Measurements from ENCODE around the gene JAKMIP1.

The JAKMIP1 gene

DNA sequence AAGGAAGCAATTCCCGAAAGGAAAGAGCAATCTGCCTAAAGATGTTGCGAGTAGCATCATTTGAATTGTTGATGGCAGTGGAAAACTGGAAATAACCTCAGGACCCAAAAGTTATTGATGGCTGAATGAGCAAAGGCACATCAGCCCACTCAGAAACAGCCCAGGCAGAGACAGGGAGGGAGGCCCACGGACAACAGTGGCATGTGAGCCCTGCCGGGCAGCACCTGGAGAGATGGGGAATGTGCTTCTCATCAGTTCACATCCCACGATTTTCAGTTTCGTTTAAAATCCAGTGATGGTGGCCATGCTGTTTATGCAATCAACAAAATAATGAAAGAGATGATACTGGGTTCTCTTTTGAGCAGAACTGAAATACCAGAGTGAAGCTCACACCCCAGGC, 80.0 kb downstream of the JAKMIP1 start:
- H3K27me3 ChIP-seq (ENCODE audit: insufficient read depth, poor library complexity, severe bottlenecking), result peaks cover 23% of the 10 kb centered on the region
- H3K36me3 ChIP-seq (ENCODE audit: low read depth), result no peaks in the 10 kb centered on the region
- TF ChIP-seq, protein P1, sequence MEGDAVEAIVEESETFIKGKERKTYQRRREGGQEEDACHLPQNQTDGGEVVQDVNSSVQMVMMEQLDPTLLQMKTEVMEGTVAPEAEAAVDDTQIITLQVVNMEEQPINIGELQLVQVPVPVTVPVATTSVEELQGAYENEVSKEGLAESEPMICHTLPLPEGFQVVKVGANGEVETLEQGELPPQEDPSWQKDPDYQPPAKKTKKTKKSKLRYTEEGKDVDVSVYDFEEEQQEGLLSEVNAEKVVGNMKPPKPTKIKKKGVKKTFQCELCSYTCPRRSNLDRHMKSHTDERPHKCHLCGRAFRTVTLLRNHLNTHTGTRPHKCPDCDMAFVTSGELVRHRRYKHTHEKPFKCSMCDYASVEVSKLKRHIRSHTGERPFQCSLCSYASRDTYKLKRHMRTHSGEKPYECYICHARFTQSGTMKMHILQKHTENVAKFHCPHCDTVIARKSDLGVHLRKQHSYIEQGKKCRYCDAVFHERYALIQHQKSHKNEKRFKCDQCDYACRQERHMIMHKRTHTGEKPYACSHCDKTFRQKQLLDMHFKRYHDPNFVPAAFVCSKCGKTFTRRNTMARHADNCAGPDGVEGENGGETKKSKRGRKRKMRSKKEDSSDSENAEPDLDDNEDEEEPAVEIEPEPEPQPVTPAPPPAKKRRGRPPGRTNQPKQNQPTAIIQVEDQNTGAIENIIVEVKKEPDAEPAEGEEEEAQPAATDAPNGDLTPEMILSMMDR (IDR thresholded peaks at IDR 0.05; ENCODE audit: poor library complexity, severe bottlenecking), result no peak
- DNase-seq (ENCODE audit: low spot score), result no peak
- no peaks in the 10 kb centered on the region for H3K4me1 ChIP-seq (ENCODE audit: insufficient read depth, poor library complexity, severe bottlenecking)
- no peak overlapping the region for H3K27ac ChIP-seq (ENCODE audit: poor library complexity, severe bottlenecking)
- H3K9me3 ChIP-seq (ENCODE audit: severe bottlenecking), result no peaks in the 10 kb centered on the region
- no peak for ATAC-seq (ENCODE audit: low read depth)
- no peak overlapping the region for H3K4me3 ChIP-seq (ENCODE audit: severe bottlenecking)

DNA sequence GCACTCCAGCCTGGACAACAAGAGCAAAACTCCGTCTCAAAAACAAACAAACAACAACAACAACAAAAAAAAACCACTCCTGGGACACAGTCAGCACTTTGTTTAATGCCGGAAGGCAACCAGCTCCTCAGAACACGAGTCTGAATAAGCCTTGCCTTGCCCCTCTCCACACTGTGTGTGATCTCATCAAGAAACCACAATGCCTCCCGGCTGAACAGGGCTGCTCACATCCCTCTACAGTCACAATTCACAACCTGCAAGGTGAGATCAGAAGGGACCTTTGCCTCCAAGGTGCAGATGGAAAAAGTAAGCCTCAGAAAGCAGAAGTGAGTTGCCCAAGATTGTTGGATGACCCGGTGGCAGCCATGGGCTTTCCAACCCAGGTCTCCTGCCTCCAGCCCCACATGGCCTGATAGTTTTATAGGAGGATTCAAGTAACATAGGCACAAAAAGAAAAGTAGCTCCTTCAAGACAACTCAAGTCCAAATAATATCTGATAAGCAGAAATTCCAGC, 80.8 kb downstream of the JAKMIP1 start:
- DNase-seq (ENCODE audit: low spot score) (no peak), ATAC-seq (ENCODE audit: low read depth) (no peak)
- H3K36me3 ChIP-seq (ENCODE audit: low read depth), result no peaks in the 10 kb centered on the region
- no peaks in the 10 kb centered on the region for H3K4me1 ChIP-seq (ENCODE audit: insufficient read depth, poor library complexity, severe bottlenecking)
- no peaks in the 10 kb centered on the region for H3K9me3 ChIP-seq (ENCODE audit: severe bottlenecking)
- peaks cover 26% of the 10 kb centered on the region for H3K27me3 ChIP-seq (ENCODE audit: insufficient read depth, poor library complexity, severe bottlenecking)
- TF ChIP-seq, protein P1 (IDR thresholded peaks at IDR 0.05; ENCODE audit: poor library complexity, severe bottlenecking), result no peak
- no peak overlapping the region for H3K27ac ChIP-seq (ENCODE audit: poor library complexity, severe bottlenecking)
- no peak overlapping the region for H3K4me3 ChIP-seq (ENCODE audit: severe bottlenecking)

DNA sequence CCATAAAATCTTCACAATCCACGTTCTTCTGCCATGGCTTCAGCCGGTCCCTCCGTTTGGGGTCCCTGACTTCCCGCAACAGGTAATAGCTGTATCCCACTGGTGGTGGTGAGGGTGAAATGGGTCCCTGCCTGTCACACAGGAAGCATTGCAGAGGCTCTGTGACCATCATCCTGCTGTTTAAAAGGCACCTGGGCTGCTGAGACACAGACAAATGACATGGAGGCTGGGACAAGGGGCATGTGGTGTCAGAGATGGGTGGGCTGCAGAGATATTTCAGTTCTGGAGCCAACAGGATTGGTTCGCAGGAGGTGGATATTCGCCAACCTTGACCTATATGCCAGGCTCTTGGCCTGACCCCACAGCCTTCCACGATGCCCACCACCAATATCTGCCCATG, 82.1 kb downstream of the JAKMIP1 start:
- no peak for DNase-seq (ENCODE audit: low spot score)
- Histone ChIP-seq H3K27ac (ENCODE audit: poor library complexity, severe bottlenecking) (no peak overlapping the region), H3K36me3 (ENCODE audit: low read depth) (no peaks in the 10 kb centered on the region), H3K4me1 (ENCODE audit: insufficient read depth, poor library complexity, severe bottlenecking) (no peaks in the 10 kb centered on the region), H3K9me3 (ENCODE audit: severe bottlenecking) (no peaks in the 10 kb centered on the region), H3K27me3 (ENCODE audit: insufficient read depth, poor library complexity, severe bottlenecking) (peaks cover 26% of the 10 kb centered on the region), H3K4me3 (ENCODE audit: severe bottlenecking) (no peak overlapping the region)
- TF ChIP-seq, protein P1 (IDR thresholded peaks at IDR 0.05; ENCODE audit: poor library complexity, severe bottlenecking), result no peak
- no peak for ATAC-seq (ENCODE audit: low read depth)

DNA sequence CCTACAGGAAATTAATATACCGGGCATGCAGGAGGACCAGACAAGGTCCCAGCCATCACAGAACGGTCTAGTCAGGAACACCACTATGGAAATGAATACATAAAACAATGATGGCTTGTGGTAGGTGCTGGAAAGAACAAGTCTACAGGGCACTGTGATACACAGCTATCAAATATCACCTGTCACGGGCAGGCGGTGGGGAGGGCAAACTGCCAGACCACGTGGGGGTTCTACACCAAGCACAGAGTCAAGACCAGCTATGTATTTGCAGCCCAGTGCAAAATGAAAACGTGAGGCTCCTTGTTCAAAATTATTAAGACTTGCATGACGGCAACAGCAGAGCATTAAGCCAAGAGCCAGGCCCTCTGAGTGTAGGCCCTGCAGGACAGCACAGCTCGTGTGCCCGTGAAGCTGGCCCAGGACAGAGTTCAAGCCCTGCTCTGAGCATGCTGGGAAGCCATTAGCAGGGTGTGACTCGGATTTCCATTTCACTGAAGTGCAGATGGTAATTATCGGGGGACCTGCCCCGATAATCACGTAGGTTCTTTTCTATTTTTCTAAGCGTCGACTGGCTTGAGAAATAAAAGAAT, 83.6 kb downstream of the JAKMIP1 start:
- no peaks in the 10 kb centered on the region for H3K36me3 ChIP-seq (ENCODE audit: low read depth)
- H3K27ac ChIP-seq (ENCODE audit: poor library complexity, severe bottlenecking), result no peak overlapping the region
- no peak for DNase-seq (ENCODE audit: low spot score)
- TF ChIP-seq, protein P1 (IDR thresholded peaks at IDR 0.05; ENCODE audit: poor library complexity, severe bottlenecking), result no peak
- ATAC-seq (ENCODE audit: low read depth), result no peak
- no peak overlapping the region for H3K4me3 ChIP-seq (ENCODE audit: severe bottlenecking)
- no peaks in the 10 kb centered on the region for H3K9me3 ChIP-seq (ENCODE audit: severe bottlenecking)
- no peaks in the 10 kb centered on the region for H3K4me1 ChIP-seq (ENCODE audit: insufficient read depth, poor library complexity, severe bottlenecking)
- peaks cover 27% of the 10 kb centered on the region for H3K27me3 ChIP-seq (ENCODE audit: insufficient read depth, poor library complexity, severe bottlenecking)
